Measurements from ENCODE around the gene LMTK2.

The LMTK2 gene

DNA sequence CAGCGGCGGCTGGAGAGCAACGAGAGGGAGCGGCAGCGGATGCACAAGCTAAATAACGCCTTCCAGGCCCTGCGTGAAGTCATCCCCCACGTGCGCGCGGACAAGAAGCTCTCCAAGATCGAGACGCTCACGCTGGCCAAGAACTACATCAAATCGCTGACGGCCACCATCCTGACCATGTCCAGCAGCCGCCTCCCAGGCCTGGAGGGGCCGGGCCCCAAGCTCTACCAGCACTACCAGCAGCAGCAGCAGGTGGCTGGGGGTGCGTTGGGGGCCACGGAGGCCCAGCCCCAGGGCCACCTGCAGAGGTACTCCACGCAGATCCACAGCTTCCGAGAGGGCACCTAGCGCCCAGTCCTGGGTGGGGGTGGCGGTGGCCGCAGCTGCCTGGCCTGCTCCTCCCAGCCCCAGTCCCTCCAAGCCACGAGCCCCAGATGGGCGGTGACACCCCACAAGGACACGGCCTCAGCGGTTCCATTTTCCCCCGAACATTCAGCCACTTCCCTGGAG, 105.9 kb downstream of the LMTK2 start:
- Histone ChIP-seq H3K27ac (ENCODE audit: low read length) (no peak overlapping the region), H3K9ac (ENCODE audit: low read depth, low read length) (no peak overlapping the region), H3K9me3 (ENCODE audit: insufficient read depth, low read length, severe bottlenecking) (no peaks in the 10 kb centered on the region), H3K4me2 (ENCODE audit: insufficient read depth, low read length) (no peak overlapping the region), H3K4me1 (ENCODE audit: insufficient read depth, low read length) (no peaks in the 10 kb centered on the region), H3K79me2 (ENCODE audit: insufficient read depth, low read length) (no peaks in the 10 kb centered on the region), H4K20me1 (ENCODE audit: insufficient read depth, low read length) (peaks cover 5% of the 10 kb centered on the region; the same call in 1 of the 2 replicates), H3K27me3 (ENCODE audit: insufficient read depth, low read length, poor library complexity) (no peaks in the 10 kb centered on the region), H3K36me3 (ENCODE audit: insufficient read depth, low read length) (peaks cover 6% of the 10 kb centered on the region), H3K4me3 (ENCODE audit: low read depth in 1 of 2, low read length in 2 of 2) (no peak overlapping the region), H2AFZ (ENCODE audit: low read depth, low read length) (no peak overlapping the region)
- TF ChIP-seq, protein P1, sequence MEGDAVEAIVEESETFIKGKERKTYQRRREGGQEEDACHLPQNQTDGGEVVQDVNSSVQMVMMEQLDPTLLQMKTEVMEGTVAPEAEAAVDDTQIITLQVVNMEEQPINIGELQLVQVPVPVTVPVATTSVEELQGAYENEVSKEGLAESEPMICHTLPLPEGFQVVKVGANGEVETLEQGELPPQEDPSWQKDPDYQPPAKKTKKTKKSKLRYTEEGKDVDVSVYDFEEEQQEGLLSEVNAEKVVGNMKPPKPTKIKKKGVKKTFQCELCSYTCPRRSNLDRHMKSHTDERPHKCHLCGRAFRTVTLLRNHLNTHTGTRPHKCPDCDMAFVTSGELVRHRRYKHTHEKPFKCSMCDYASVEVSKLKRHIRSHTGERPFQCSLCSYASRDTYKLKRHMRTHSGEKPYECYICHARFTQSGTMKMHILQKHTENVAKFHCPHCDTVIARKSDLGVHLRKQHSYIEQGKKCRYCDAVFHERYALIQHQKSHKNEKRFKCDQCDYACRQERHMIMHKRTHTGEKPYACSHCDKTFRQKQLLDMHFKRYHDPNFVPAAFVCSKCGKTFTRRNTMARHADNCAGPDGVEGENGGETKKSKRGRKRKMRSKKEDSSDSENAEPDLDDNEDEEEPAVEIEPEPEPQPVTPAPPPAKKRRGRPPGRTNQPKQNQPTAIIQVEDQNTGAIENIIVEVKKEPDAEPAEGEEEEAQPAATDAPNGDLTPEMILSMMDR (IDR thresholded peaks at IDR 0.05; ENCODE audit: borderline replicate concordance, extremely low read depth, low read length, poor library complexity, severe bottlenecking): no peak
- no peak for TF ChIP-seq EZH2 (IDR thresholded peaks at IDR 0.05; ENCODE audit: borderline replicate concordance, low read depth, low read length, severe bottlenecking)
- DNase-seq: no peak
- no peak for ATAC-seq (ENCODE audit: insufficient read depth, low read depth)

DNA sequence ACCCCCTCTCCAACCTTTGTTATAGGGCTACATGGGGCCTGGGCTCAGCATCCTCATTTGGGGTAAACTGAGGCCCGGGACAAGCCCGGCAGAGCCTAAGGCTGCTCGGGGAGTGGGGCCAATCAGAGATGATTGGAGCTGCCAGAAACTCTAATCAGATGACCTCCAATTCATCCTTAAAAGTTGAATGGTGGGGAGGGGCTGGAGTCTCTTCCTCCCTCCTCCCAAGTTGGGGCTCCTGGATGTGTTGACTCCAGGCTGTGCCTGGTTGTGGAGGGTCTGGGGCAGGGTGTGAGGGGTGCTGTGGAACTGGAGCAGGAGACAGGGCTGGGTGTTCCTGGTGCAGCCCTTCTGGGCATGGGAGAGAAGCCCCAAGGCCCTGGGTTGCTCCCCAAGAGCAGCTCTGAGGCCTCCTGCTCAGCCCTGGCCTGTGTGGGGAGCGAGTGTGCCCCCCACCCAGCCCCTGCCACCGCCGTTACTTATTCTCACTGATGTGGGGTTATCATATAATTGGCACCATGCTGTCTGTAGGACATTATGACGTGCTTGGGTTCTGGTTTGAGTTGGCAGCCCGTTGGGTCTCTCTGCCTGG, 106.7 kb downstream of the LMTK2 start:
- peaks cover 5% of the 10 kb centered on the region; the same call in 1 of the 2 replicates for H4K20me1 ChIP-seq (ENCODE audit: insufficient read depth, low read length)
- H3K4me2 ChIP-seq (ENCODE audit: insufficient read depth, low read length): no peak overlapping the region
- no peaks in the 10 kb centered on the region for H3K4me1 ChIP-seq (ENCODE audit: insufficient read depth, low read length)
- no peaks in the 10 kb centered on the region for H3K27me3 ChIP-seq (ENCODE audit: insufficient read depth, low read length, poor library complexity)
- H2AFZ ChIP-seq (ENCODE audit: low read depth, low read length): no peak overlapping the region
- H3K4me3 ChIP-seq (ENCODE audit: low read depth in 1 of 2, low read length in 2 of 2): no peak overlapping the region
- no peak overlapping the region for H3K27ac ChIP-seq (ENCODE audit: low read length)
- H3K9ac ChIP-seq (ENCODE audit: low read depth, low read length): no peak overlapping the region
- no peaks in the 10 kb centered on the region for H3K9me3 ChIP-seq (ENCODE audit: insufficient read depth, low read length, severe bottlenecking)
- DNase-seq: no peak
- peak; percentile 37; the same call in 2 of the 3 replicates for ATAC-seq (ENCODE audit: insufficient read depth, low read depth)
- peaks cover 8% of the 10 kb centered on the region for H3K36me3 ChIP-seq (ENCODE audit: insufficient read depth, low read length)
- no peak for TF ChIP-seq EZH2 (IDR thresholded peaks at IDR 0.05; ENCODE audit: borderline replicate concordance, low read depth, low read length, severe bottlenecking)
- TF ChIP-seq, protein P1 (IDR thresholded peaks at IDR 0.05; ENCODE audit: borderline replicate concordance, extremely low read depth, low read length, poor library complexity, severe bottlenecking): no peak
- no peaks in the 10 kb centered on the region for H3K79me2 ChIP-seq (ENCODE audit: insufficient read depth, low read length)

DNA sequence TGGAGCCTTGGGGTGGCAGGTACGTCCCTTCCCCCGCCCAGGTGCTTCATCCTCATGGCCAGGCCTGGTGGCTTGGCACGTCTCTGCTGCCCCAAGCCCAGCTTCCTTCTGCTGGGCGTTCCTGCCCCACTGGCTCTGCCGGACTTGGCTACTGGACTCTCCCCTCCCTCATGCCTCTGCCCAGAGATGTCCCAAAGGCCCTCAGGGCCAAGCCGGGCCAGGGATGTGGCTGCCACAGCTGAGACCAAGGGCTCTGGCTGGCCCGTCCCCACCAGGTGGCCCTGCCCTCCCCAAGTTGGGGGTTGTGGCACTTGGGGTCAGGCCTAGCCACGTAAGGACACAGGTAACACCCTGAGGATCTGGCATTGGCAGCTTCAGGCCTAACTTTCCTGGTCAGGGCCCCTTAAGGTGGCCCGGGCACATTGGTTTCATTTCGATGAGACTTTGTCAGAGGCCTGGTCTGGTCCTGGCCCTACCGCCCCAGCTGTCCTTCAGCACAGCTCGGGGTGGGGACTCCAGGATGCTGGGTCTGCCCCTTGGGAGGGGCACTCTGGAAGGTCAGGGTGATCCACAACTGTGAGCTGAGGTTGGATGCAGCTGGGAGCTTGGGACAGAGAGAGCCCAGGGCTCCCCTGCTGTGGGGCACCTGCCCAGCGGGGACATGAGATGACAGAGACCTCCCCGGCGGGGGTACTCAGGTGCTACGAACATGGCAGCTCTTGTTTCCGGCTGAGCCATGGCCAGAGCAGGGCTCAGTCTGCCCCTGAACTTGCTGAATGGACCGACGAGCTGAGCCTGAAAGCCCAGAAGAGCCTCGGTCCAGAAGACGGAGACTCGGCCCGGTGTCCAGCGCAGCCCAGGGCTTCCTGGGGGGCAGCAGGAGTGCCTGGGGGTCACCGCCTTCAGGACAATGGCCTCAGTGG, 107.5 kb downstream of the LMTK2 start:
- H3K27ac ChIP-seq (ENCODE audit: low read length): no peak overlapping the region
- H3K36me3 ChIP-seq (ENCODE audit: insufficient read depth, low read length): peaks cover 8% of the 10 kb centered on the region
- no peak for DNase-seq
- H3K4me2 ChIP-seq (ENCODE audit: insufficient read depth, low read length): no peak overlapping the region
- no peaks in the 10 kb centered on the region for H3K4me1 ChIP-seq (ENCODE audit: insufficient read depth, low read length)
- H3K9me3 ChIP-seq (ENCODE audit: insufficient read depth, low read length, severe bottlenecking): no peaks in the 10 kb centered on the region
- H3K9ac ChIP-seq (ENCODE audit: low read depth, low read length): no peak overlapping the region
- no peak overlapping the region for H3K4me3 ChIP-seq (ENCODE audit: low read depth in 1 of 2, low read length in 2 of 2)
- H4K20me1 ChIP-seq (ENCODE audit: insufficient read depth, low read length): peaks cover 5% of the 10 kb centered on the region; the same call in 1 of the 2 replicates
- no peak overlapping the region for H2AFZ ChIP-seq (ENCODE audit: low read depth, low read length)
- ATAC-seq (ENCODE audit: insufficient read depth, low read depth): 0 out of 3 replicates have a peak, but pooled peaks have one; percentile 5
- no peaks in the 10 kb centered on the region for H3K79me2 ChIP-seq (ENCODE audit: insufficient read depth, low read length)
- TF ChIP-seq, protein P1 (IDR thresholded peaks at IDR 0.05; ENCODE audit: borderline replicate concordance, extremely low read depth, low read length, poor library complexity, severe bottlenecking): no peak
- no peak for TF ChIP-seq EZH2 (IDR thresholded peaks at IDR 0.05; ENCODE audit: borderline replicate concordance, low read depth, low read length, severe bottlenecking)
- H3K27me3 ChIP-seq (ENCODE audit: insufficient read depth, low read length, poor library complexity): no peaks in the 10 kb centered on the region
